ENCODE measurements around the gene VKORC1L1.
"Not testable (repeated sequence)": the region's sequence is repeated elsewhere in the genome, so short reads cannot be mapped to it uniquely, and the experiment has no call there.

VKORC1L1 gene

DNA sequence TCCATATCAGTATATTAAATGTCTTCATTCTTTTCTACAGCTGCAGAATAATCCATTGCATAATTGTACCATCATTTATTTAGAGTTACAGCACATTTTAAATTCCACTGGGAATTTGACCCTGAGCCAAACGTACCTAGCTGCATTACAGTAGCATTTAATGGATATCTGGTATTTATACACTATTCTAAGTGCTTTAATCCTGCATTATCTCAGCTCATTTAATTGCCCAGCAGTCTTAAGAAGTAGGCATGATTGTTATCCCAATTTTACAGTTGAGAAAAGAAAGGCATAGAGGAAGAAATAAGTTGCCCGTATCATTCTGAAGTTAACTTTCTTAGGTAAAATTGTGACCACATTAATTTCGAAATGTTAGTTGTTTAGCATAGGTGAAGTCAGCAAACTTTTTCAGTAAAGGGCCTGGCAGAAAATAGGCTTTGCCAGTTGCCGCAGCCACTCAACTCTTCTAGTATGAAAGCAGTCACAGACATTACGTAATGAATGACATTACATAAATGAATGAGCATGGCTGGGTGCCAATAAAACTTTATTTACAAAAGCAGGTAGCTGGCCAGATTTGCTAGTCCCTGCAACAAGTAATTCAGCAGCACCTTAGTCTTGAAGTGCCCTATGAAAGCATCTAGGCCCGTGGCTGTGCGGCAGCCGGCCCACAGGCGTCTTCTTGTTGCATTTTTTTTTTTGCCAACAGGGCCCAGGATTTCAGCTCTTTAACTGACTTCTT is 79.1 kb downstream of the VKORC1L1 start:
- DNase-seq (ENCODE audit: low spot score) = no peak
- in situ Hi-C loops (cut with MboI; ENCODE audit: low pct_unique_long_range_greater_than_20kb, low sequenced_read_pairs, unreplicated experiment) = no loop called here
- TF ChIP-seq, protein P1, sequence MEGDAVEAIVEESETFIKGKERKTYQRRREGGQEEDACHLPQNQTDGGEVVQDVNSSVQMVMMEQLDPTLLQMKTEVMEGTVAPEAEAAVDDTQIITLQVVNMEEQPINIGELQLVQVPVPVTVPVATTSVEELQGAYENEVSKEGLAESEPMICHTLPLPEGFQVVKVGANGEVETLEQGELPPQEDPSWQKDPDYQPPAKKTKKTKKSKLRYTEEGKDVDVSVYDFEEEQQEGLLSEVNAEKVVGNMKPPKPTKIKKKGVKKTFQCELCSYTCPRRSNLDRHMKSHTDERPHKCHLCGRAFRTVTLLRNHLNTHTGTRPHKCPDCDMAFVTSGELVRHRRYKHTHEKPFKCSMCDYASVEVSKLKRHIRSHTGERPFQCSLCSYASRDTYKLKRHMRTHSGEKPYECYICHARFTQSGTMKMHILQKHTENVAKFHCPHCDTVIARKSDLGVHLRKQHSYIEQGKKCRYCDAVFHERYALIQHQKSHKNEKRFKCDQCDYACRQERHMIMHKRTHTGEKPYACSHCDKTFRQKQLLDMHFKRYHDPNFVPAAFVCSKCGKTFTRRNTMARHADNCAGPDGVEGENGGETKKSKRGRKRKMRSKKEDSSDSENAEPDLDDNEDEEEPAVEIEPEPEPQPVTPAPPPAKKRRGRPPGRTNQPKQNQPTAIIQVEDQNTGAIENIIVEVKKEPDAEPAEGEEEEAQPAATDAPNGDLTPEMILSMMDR (IDR thresholded peaks at IDR 0.05; ENCODE audit: extremely low read depth, insufficient read depth, missing control alignments) = no peak

GRCh38 chr7:65953001-65953720 is 80.3 kb downstream of the VKORC1L1 start:
- DNase-seq (ENCODE audit: low spot score) = no peak
- in situ Hi-C loops (cut with MboI; ENCODE audit: low pct_unique_long_range_greater_than_20kb, low sequenced_read_pairs, unreplicated experiment) = no loop called here
- TF ChIP-seq, protein P1 (IDR thresholded peaks at IDR 0.05; ENCODE audit: extremely low read depth, insufficient read depth, missing control alignments) = no peak

GRCh38 chr7:65953890-65954450 is 81.1 kb downstream of the VKORC1L1 start:
- DNase-seq (ENCODE audit: low spot score) = no peak
- in situ Hi-C loops (cut with MboI; ENCODE audit: low pct_unique_long_range_greater_than_20kb, low sequenced_read_pairs, unreplicated experiment) = no loop called here
- TF ChIP-seq, protein P1 (IDR thresholded peaks at IDR 0.05; ENCODE audit: extremely low read depth, insufficient read depth, missing control alignments) = no peak

- in situ Hi-C loops (cut with MboI; ENCODE audit: low pct_unique_long_range_greater_than_20kb, low sequenced_read_pairs, unreplicated experiment) = no loop called here
- TF ChIP-seq, protein P1 (IDR thresholded peaks at IDR 0.05; ENCODE audit: extremely low read depth, insufficient read depth, missing control alignments) = no peak
- DNase-seq (ENCODE audit: low spot score) = no peak
These were observed 82.8 kb downstream of the VKORC1L1 start for GRCh38 chr7:65955718-65956117.

GRCh38 chr7:65960351-65961074 is 87.6 kb downstream of the VKORC1L1 start:
- no peak for DNase-seq (ENCODE audit: low spot score)
- in situ Hi-C loops (cut with MboI; ENCODE audit: low pct_unique_long_range_greater_than_20kb, low sequenced_read_pairs, unreplicated experiment) = no loop called here
- TF ChIP-seq, protein P1 (IDR thresholded peaks at IDR 0.05; ENCODE audit: extremely low read depth, insufficient read depth, missing control alignments) = no peak

DNA sequence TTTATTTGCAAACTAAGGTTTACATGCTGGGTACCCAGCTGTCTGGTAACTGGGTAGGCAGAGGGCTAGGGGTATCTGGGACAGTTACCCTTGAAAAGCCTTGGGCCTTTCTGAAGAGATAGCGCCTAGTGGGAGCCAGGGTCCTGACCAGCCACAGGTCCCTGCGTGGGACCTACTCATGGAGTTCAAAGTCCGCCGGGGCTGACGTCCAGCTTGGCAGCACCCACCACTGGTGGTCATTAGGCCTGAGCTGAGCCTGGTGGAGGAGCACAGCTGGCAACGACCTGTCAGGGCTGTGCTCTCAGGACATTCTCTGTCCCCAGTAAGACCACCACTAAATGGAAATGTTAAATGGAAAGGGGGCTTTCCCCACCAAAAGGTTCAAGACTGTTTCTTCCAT is 89.2 kb downstream of the VKORC1L1 start:
- in situ Hi-C loops (cut with MboI; ENCODE audit: low pct_unique_long_range_greater_than_20kb, low sequenced_read_pairs, unreplicated experiment) = no loop called here
- DNase-seq (ENCODE audit: low spot score) = no peak
- TF ChIP-seq, protein P1 (IDR thresholded peaks at IDR 0.05; ENCODE audit: extremely low read depth, insufficient read depth, missing control alignments) = no peak

GRCh38 chr7:65964671-65965070 is 91.8 kb downstream of the VKORC1L1 start:
- DNase-seq (ENCODE audit: low spot score); in situ Hi-C loops (cut with MboI; ENCODE audit: low pct_unique_long_range_greater_than_20kb, low sequenced_read_pairs, unreplicated experiment): not testable (repeated sequence)
